Breast epithelium (tissue), 4 donors: ENCODE measurements around the gene CDH4. TPM values are rescaled to one million over a fixed set of nuclear protein-coding genes. Genes with fewer than 3 reads are reported as not detected.

Experiments used
- DNase-seq, 2 donors: peaks; one replicate each; pipeline ENCODE4 v3.0.0-alpha.2; 2019; ENCODE audit warnings: low spot score in 2 of 2
- H3K27ac ChIP-seq, 2 donors: fragments of 200-600 bp; sonication (generic) in 1 of 2; one replicate each; pipeline ENCODE4 v1.5.1; 2016 to 2019; ENCODE audit warnings: mild to moderate bottlenecking in 1 of 2
- H3K27me3 ChIP-seq, 2 donors: fragments of 200-600 bp; sonication (generic) in 1 of 2; one replicate each; pipeline versions ENCODE4 v1.5.1 to v1.6.0; 2017 to 2019; ENCODE audit warnings: control low read depth in 1 of 2, mild to moderate bottlenecking in 1 of 2
- H3K36me3 ChIP-seq: fragments of 200-600 bp; one replicate; pipeline ENCODE4 v1.5.1; 2019
- H3K4me1 ChIP-seq, 2 donors: fragments of 200-600 bp; sonication (generic); one replicate each; pipeline ENCODE4 v1.5.1; 2016 to 2019; ENCODE audit warnings: control low read depth in 1 of 2
- H3K4me3 ChIP-seq, 3 donors: fragments of 200-600 bp; sonication (generic); 1 replicate in 2 of 3; 2 replicates in 1 of 3; pipeline ENCODE4 v1.5.1; 2016 to 2019; ENCODE audit warnings: mild to moderate bottlenecking in 3 of 3, moderate library complexity in 2 of 3
- H3K9me3 ChIP-seq, 2 donors: fragments of 200-600 bp; sonication (generic) in 1 of 2; one replicate each; pipeline ENCODE4 v1.5.1; 2016 to 2019; ENCODE audit warnings: control low read depth in 1 of 2
- POLR2A ChIP-seq: fragments of 450-650 bp; IDR thresholded peaks from one replicate; pipeline ENCODE4 v1.6.1; 2016; ENCODE audit warnings: antibody characterized with exemption, mild to moderate bottlenecking, moderate library complexity
- POLR2AphosphoS5 ChIP-seq, 3 donors: sonication (generic); formaldehyde crosslinking; IDR thresholded peaks; one replicate each; pipeline ENCODE4 v1.6.1; 2017; ENCODE audit warnings: antibody characterized with exemption in 3 of 3
- intact Hi-C: fragments of 100-400 bp; cut with DNase I; formaldehyde crosslinking; loops from one replicate; pipeline ENCODE4 v1.15.1; 2023; ENCODE audit warnings: low total_unique reads
- total RNA-seq, 3 donors: library from RNA; depleted of rRNA; stranded (reverse); fragments of >200 nt; gene quantifications; one replicate each; pipeline ENCODE4 v1.1.0, GENCODE V29; 2016
- TF ChIP-seq, protein P1 (sequence below), 3 donors: fragments of 450-650 bp; IDR thresholded peaks; one replicate each; pipeline ENCODE4 v1.5.1; 2016 to 2017; ENCODE audit warnings: antibody characterized with exemption in 3 of 3, mild to moderate bottlenecking in 3 of 3, moderate library complexity in 3 of 3

CDH4 gene
- total RNA-seq, 3 donors from 2014 or later, result under 0.01 TPM; not detected in 2

GRCh38 chr20:61662968-61663331 lies 410.9 kb downstream of the CDH4 start:
- Histone ChIP-seq H3K27ac (no peak overlapping the region), H3K4me1 (no peaks in the 10 kb centered on the region), H3K36me3 (no peaks in the 10 kb centered on the region), H3K27me3 (peaks cover 0 to 10% of the 10 kb centered on the region in 2 donors), H3K4me3 (no peak overlapping the region), H3K9me3 (no peaks in the 10 kb centered on the region)
- intact Hi-C loops, result no loop called here
- no peak for DNase-seq
- TF ChIP-seq POLR2A, result no peak
- no peak for TF ChIP-seq POLR2AphosphoS5 (IDR thresholded peaks at IDR 0.05)
- TF ChIP-seq, protein P1, sequence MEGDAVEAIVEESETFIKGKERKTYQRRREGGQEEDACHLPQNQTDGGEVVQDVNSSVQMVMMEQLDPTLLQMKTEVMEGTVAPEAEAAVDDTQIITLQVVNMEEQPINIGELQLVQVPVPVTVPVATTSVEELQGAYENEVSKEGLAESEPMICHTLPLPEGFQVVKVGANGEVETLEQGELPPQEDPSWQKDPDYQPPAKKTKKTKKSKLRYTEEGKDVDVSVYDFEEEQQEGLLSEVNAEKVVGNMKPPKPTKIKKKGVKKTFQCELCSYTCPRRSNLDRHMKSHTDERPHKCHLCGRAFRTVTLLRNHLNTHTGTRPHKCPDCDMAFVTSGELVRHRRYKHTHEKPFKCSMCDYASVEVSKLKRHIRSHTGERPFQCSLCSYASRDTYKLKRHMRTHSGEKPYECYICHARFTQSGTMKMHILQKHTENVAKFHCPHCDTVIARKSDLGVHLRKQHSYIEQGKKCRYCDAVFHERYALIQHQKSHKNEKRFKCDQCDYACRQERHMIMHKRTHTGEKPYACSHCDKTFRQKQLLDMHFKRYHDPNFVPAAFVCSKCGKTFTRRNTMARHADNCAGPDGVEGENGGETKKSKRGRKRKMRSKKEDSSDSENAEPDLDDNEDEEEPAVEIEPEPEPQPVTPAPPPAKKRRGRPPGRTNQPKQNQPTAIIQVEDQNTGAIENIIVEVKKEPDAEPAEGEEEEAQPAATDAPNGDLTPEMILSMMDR (IDR thresholded peaks at IDR 0.05), result no peak

DNA sequence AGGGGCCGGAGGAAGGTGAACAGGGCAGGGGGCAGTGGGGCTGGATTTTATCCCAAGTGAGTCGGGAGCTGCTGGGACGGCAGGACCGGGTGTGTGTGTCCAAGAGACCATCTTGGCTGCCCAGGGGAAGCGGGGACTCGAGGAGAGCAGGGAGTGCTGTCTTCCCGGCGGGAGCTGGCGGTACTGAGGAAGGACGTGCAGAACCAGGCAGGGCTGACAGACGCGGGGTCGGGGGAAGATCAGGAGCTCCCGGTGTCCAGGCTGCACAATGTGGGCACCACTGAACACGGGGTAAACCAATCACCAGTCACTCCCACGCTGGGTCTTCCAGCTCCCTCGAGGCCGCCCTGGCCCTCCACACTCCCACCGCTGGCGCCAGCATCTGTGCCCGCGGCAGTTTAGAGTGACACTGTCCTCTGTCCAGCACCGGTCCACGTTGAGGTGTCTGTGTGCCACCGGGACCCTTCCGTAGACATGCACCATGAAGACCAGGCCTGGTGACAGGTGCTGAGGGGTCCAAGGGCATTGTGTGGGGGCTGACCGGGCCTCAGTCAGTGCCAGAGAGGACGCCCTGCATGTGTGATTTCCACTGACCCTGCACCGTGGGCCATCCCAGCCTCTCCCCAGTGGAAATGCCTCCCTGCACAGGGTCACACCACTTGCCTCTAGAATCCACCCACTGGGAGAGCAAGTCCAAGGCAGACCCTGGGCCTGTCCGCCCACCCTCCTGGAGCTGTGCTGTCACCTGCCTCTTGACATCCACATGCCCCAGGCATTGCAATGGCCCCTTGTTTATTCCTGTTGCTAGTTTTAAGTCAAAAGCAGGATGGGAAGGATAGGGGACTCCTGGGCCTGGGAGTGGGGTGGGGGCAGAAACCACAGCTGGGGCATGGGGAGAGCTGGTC lies 411.7 kb downstream of the CDH4 start:
- H3K9me3 ChIP-seq, result no peaks in the 10 kb centered on the region
- H3K27me3 ChIP-seq, result peaks cover 0 to 13% of the 10 kb centered on the region in 2 donors
- H3K4me3 ChIP-seq, result no peak overlapping the region
- no peaks in the 10 kb centered on the region for H3K4me1 ChIP-seq
- no peak overlapping the region for H3K27ac ChIP-seq
- TF ChIP-seq POLR2AphosphoS5 (IDR thresholded peaks at IDR 0.05) (no peak), POLR2A (no peak)
- TF ChIP-seq, protein P1 (IDR thresholded peaks at IDR 0.05), result no peak
- DNase-seq, result no peak
- intact Hi-C loops, result no loop called here
- H3K36me3 ChIP-seq, result no peaks in the 10 kb centered on the region

DNA sequence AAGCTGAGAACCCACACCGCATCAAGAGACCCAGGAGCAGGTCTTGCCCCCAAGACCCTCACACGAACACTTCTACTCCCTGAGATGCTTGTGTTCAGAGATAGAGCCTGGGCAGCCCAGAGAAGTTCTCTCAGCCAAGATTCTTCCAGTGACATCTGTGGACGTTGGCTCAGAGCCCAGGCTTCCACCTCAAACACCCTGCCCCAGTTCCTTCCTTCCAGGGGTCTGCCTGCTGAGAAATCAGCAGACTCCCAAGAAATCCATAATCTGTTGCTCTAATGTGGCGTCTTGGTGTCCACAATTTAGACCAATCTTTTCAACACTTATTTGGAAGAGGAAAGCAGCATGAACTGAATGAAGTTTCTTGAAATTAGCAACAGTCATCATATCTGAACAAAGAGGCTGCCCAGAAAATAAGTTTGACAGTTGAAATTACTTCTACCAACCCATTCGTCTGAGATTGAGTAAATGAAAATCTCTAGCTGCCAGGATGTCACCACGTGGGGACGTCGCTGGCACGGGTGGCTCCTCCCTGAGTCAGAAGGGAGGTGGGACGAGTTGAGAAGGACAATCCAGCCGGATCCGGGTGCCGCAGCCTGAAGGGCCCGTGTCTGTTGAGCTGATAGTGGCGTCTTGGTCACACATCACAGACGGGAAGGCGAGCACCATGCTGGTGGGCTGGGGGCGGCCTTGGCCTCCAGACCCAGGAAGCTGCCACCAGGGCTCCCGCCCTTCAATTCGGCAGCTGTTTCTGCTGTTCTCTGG lies 412.7 kb downstream of the CDH4 start:
- Histone ChIP-seq H3K27me3 (peaks cover 0 to 13% of the 10 kb centered on the region in 2 donors), H3K4me1 (no peaks in the 10 kb centered on the region), H3K27ac (no peak overlapping the region), H3K36me3 (no peaks in the 10 kb centered on the region), H3K9me3 (no peaks in the 10 kb centered on the region), H3K4me3 (no peak overlapping the region)
- DNase-seq, result no peak
- TF ChIP-seq POLR2A (no peak), POLR2AphosphoS5 (IDR thresholded peaks at IDR 0.05) (no peak)
- TF ChIP-seq, protein P1 (IDR thresholded peaks at IDR 0.05), result no peak
- intact Hi-C loops, result no loop called here

GRCh38 chr20:61665528-61666470 lies 413.7 kb downstream of the CDH4 start:
- Histone ChIP-seq H3K27me3 (peaks cover 0 to 13% of the 10 kb centered on the region in 2 donors), H3K36me3 (no peaks in the 10 kb centered on the region), H3K9me3 (no peaks in the 10 kb centered on the region), H3K27ac (no peak overlapping the region), H3K4me3 (no peak overlapping the region), H3K4me1 (no peaks in the 10 kb centered on the region)
- no peak for DNase-seq
- TF ChIP-seq POLR2A (no peak), POLR2AphosphoS5 (IDR thresholded peaks at IDR 0.05) (no peak)
- TF ChIP-seq, protein P1 (IDR thresholded peaks at IDR 0.05), result no peak
- intact Hi-C loops, result no loop called here
